ENCODE results near the gene EZH2. TPM values are rescaled to one million over a fixed set of nuclear protein-coding genes. Genes with fewer than 3 reads are reported as not detected.

Gene EZH2
- total RNA-seq, 1 experiment from 2014 or later, result 57.3 TPM

DNA sequence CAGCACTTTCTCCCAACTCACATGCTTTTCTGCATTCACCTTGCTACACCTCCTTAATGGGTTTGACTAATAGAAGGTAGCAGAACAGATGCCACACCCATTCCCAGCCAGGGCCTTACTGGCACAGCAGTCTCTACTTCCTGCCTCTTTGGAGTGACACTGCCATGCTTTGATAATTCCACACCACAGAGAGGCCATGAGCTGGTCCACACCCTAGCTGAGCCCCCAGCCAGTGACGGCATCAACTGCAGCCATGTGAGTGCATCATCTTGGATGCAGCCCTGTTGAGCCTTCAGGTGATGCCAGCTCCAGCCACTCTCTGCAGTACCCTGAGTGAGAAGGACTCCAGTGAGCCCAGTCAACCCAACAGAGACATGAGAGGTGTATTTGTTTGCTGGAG, 27.5 kb upstream of the EZH2 start:
- no peak for DNase-seq
- peaks cover 25% of the 10 kb centered on the region for H3K4me1 ChIP-seq (ENCODE audit: low read length)

DNA sequence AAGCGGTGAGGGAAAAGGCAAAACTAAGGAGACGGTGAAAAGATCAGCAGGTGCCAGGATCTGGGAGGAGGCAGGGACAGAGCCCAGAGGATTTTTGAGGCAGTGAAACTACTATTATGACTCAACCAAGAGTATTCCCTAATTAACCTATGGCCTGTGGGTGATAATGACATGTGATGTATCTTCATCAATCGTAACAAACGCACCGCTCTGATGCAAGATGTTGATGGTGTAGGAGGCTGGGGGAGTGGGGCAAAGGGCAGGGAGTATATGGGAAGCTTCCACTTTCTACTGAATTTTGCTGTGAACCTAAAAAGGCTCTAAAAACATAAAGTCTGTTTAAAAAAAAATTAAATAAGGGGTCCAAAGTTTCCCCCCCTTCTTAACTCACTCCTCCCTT, 25.5 kb upstream of the EZH2 start:
- Histone ChIP-seq H4K20me1 (ENCODE audit: insufficient read depth, low read depth, low read length) (no peaks in the 10 kb centered on the region), H2AFZ (ENCODE audit: low read length) (no peak overlapping the region), H3K27me3 (ENCODE audit: low read length) (no peaks in the 10 kb centered on the region), H3K4me2 (ENCODE audit: low read depth, low read length, poor library complexity, severe bottlenecking) (no peak overlapping the region), H3K4me1 (ENCODE audit: low read length) (peaks cover 27% of the 10 kb centered on the region), H3K9ac (ENCODE audit: low read length) (no peak overlapping the region), H3K79me2 (ENCODE audit: low read length) (no peaks in the 10 kb centered on the region), H3K36me3 (ENCODE audit: insufficient read depth, low read length) (no peaks in the 10 kb centered on the region), H3K9me2 (replicated peaks; ENCODE audit: insufficient read depth, low read length) (no peaks in the 10 kb centered on the region), H3K4me3 (ENCODE audit: low read length) (no peak overlapping the region), H3K9me3 (ENCODE audit: low read length) (no peaks in the 10 kb centered on the region), H3K27ac (ENCODE audit: low read length) (no peak overlapping the region)
- no peak for DNase-seq

More for the DNA sequence above, 27.5 kb upstream of the EZH2 start:
- no peaks in the 10 kb centered on the region for H3K79me2 ChIP-seq (ENCODE audit: low read length)
- H3K36me3 ChIP-seq (ENCODE audit: insufficient read depth, low read length), result no peaks in the 10 kb centered on the region
- no peak overlapping the region for H2AFZ ChIP-seq (ENCODE audit: low read length)
- H3K27me3 ChIP-seq (ENCODE audit: low read length), result no peaks in the 10 kb centered on the region
- H3K27ac ChIP-seq (ENCODE audit: low read length), result no peak overlapping the region
- H3K9me3 ChIP-seq (ENCODE audit: low read length), result no peaks in the 10 kb centered on the region
- no peak overlapping the region for H3K4me3 ChIP-seq (ENCODE audit: low read length)
- H3K9ac ChIP-seq (ENCODE audit: low read length), result no peak overlapping the region
- H3K9me2 ChIP-seq (replicated peaks; ENCODE audit: insufficient read depth, low read length), result no peaks in the 10 kb centered on the region
- no peak overlapping the region for H3K4me2 ChIP-seq (ENCODE audit: low read depth, low read length, poor library complexity, severe bottlenecking)
- H4K20me1 ChIP-seq (ENCODE audit: insufficient read depth, low read depth, low read length), result no peaks in the 10 kb centered on the region

DNA sequence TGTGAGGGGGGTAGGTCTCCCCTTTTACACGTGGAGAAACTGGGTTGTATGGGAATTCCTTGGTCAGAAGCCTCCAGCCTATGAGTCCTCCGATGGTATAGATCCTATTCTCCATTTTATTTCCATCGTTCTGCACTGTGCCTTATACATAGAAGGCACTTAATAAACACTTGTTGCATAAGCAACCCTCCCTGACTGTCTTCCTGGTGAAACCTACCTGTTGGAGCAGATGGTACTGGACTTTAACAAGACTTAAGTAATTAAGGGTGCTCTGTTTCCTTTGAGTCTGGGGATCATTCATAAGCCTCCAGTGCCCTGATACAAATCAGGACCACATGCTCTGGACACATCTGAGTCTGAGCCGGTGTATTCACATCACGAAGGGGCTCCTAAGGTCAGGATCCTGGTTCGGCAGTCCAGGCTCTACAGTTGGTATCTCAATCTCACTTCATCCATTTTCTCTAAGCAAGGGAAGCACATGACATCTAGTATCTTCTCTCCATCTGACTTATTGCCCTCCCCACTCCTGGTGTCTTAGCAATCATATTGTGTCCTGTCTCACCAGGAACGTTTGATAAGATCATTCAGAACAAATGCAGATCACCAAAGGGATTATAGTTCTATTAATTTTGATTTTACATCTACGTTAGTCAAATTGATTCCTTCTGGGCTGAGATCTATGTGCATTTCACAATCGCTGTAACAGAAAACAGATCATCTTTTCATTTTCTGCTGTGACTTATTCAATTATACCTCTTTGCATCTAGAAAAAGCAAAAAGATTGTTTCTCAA, 22.8 kb upstream of the EZH2 start:
- H3K79me2 ChIP-seq (ENCODE audit: low read length), result no peaks in the 10 kb centered on the region
- H3K9me2 ChIP-seq (replicated peaks; ENCODE audit: insufficient read depth, low read length), result no peaks in the 10 kb centered on the region
- no peaks in the 10 kb centered on the region for H3K27me3 ChIP-seq (ENCODE audit: low read length)
- H3K9ac ChIP-seq (ENCODE audit: low read length), result no peak overlapping the region
- no peak overlapping the region for H3K4me3 ChIP-seq (ENCODE audit: low read length)
- H3K27ac ChIP-seq (ENCODE audit: low read length), result no peak overlapping the region
- H4K20me1 ChIP-seq (ENCODE audit: insufficient read depth, low read depth, low read length), result no peaks in the 10 kb centered on the region
- H3K4me2 ChIP-seq (ENCODE audit: low read depth, low read length, poor library complexity, severe bottlenecking), result no peak overlapping the region
- no peak overlapping the region for H2AFZ ChIP-seq (ENCODE audit: low read length)
- H3K4me1 ChIP-seq (ENCODE audit: low read length), result peaks cover 34% of the 10 kb centered on the region
- no peaks in the 10 kb centered on the region for H3K36me3 ChIP-seq (ENCODE audit: insufficient read depth, low read length)
- H3K9me3 ChIP-seq (ENCODE audit: low read length), result no peaks in the 10 kb centered on the region
- DNase-seq, result no peak

DNA sequence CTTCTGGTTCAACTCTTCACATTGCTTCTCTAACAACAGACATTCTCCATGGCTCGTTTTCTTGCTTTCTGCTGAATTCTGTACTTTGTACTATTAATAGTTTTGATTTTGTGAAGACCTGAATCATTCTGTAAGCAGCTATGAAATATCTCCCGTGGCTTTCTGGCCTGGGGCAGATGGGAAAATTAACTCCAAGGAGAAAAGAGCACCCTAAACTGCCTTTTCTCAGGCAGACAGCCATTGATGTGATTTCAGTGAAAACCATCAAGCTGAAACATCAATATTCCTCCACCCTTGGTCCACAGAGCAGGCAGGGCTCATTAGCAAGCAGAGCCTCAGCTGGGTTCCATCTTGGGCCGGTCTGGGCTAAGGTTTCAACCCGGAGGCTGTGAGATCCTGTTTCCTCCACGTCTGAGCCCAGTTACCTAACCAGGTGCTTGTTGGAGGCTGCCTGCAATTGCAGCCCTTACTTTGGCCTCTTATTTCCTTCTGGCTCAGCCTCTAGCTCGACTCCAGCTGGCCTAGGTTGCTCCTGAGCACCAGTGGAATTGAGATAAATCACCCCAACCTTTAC, 21.1 kb upstream of the EZH2 start:
- H3K4me2 ChIP-seq (ENCODE audit: low read depth, low read length, poor library complexity, severe bottlenecking), result peak overlapping the region; percentile 28
- peak overlapping the region; percentile 85 for H2AFZ ChIP-seq (ENCODE audit: low read length)
- H3K4me3 ChIP-seq (ENCODE audit: low read length), result no peak overlapping the region
- H3K9me2 ChIP-seq (replicated peaks; ENCODE audit: insufficient read depth, low read length), result no peaks in the 10 kb centered on the region
- peaks cover 34% of the 10 kb centered on the region for H3K4me1 ChIP-seq (ENCODE audit: low read length)
- no peak overlapping the region for H3K27ac ChIP-seq (ENCODE audit: low read length)
- H3K9ac ChIP-seq (ENCODE audit: low read length), result no peak overlapping the region
- H3K79me2 ChIP-seq (ENCODE audit: low read length), result no peaks in the 10 kb centered on the region
- no peaks in the 10 kb centered on the region for H3K9me3 ChIP-seq (ENCODE audit: low read length)
- DNase-seq, result peak; percentile 60
- no peaks in the 10 kb centered on the region for H3K36me3 ChIP-seq (ENCODE audit: insufficient read depth, low read length)
- H3K27me3 ChIP-seq (ENCODE audit: low read length), result no peaks in the 10 kb centered on the region
- no peaks in the 10 kb centered on the region for H4K20me1 ChIP-seq (ENCODE audit: insufficient read depth, low read depth, low read length)

DNA sequence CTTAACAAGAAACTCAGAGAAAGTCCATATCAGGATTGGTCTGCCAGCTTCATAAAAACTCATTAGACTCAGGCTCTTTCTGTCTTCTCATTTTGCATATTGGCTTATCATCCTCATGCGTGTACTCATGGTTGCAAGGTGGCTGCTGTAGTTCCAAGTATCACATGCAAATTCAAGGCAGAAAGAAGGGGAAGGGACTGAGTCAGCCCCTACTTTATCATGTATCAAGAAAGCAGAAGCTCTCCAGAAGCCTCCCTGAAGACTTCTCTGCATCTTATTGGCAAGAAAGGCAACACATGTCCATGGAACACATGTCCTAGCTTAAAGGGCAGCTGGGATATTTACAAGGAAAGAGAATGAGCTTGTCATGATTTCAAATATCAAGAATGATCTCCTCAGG, 19.4 kb upstream of the EZH2 start:
- no peaks in the 10 kb centered on the region for H4K20me1 ChIP-seq (ENCODE audit: insufficient read depth, low read depth, low read length)
- H3K79me2 ChIP-seq (ENCODE audit: low read length), result no peaks in the 10 kb centered on the region
- no peaks in the 10 kb centered on the region for H3K9me3 ChIP-seq (ENCODE audit: low read length)
- H3K4me2 ChIP-seq (ENCODE audit: low read depth, low read length, poor library complexity, severe bottlenecking), result peak overlapping the region; percentile 44
- peak overlapping the region; percentile 26; the same call in 1 of the 2 replicates for H3K27ac ChIP-seq (ENCODE audit: low read length)
- no peaks in the 10 kb centered on the region for H3K9me2 ChIP-seq (replicated peaks; ENCODE audit: insufficient read depth, low read length)
- H3K27me3 ChIP-seq (ENCODE audit: low read length), result no peaks in the 10 kb centered on the region
- peaks cover 34% of the 10 kb centered on the region for H3K4me1 ChIP-seq (ENCODE audit: low read length)
- H3K36me3 ChIP-seq (ENCODE audit: insufficient read depth, low read length), result no peaks in the 10 kb centered on the region
- no peak overlapping the region for H3K4me3 ChIP-seq (ENCODE audit: low read length)
- peak overlapping the region; percentile 55 for H2AFZ ChIP-seq (ENCODE audit: low read length)
- DNase-seq, result peak; percentile 86
- H3K9ac ChIP-seq (ENCODE audit: low read length), result no peak overlapping the region

- Histone ChIP-seq H3K9me2 (replicated peaks; ENCODE audit: insufficient read depth, low read length) (no peaks in the 10 kb centered on the region), H3K4me1 (ENCODE audit: low read length) (peaks cover 34% of the 10 kb centered on the region), H3K79me2 (ENCODE audit: low read length) (no peaks in the 10 kb centered on the region), H3K27ac (ENCODE audit: low read length) (no peak overlapping the region), H3K36me3 (ENCODE audit: insufficient read depth, low read length) (no peaks in the 10 kb centered on the region), H3K4me3 (ENCODE audit: low read length) (no peak overlapping the region), H2AFZ (ENCODE audit: low read length) (no peak overlapping the region), H3K4me2 (ENCODE audit: low read depth, low read length, poor library complexity, severe bottlenecking) (no peak overlapping the region), H4K20me1 (ENCODE audit: insufficient read depth, low read depth, low read length) (no peaks in the 10 kb centered on the region), H3K9me3 (ENCODE audit: low read length) (no peaks in the 10 kb centered on the region), H3K27me3 (ENCODE audit: low read length) (no peaks in the 10 kb centered on the region), H3K9ac (ENCODE audit: low read length) (no peak overlapping the region)
- DNase-seq, result no peak
Observed at GRCh38 chr7:148901178-148901577, 17.1 kb upstream of the EZH2 start.

DNA sequence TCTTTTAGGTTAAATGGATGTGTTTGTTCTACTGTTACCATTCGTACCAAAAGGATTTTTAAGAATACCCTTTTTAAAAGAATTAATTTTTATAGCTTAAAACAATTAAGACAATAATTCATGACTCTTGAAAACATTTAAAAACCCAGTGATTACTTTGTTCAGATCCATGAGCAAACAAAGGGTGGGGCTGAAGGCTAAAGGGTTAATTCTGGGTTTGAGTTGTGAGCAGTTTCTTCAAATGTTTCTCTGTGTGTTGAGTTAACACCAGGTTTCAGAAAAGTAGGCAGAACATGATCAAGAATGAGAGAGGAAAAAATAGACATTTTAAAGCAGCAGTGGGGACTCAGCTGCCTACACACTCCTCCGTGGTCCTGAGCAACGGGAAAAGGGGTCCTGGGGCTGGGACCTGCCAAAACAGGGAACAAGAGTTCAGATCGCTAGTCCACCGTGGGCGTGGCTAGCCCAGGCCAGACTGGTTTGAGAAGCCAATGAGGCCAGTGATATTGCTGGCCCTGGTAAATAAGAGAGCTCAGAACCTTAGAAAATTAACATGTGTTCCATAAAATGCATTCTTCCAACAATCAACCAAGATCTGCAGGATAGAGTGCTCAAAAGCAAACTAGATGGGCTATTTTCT, 14.9 kb upstream of the EZH2 start:
- no peaks in the 10 kb centered on the region for H3K36me3 ChIP-seq (ENCODE audit: insufficient read depth, low read length)
- H2AFZ ChIP-seq (ENCODE audit: low read length), result no peak overlapping the region
- H3K9me3 ChIP-seq (ENCODE audit: low read length), result no peaks in the 10 kb centered on the region
- H3K4me2 ChIP-seq (ENCODE audit: low read depth, low read length, poor library complexity, severe bottlenecking), result no peak overlapping the region
- no peaks in the 10 kb centered on the region for H3K79me2 ChIP-seq (ENCODE audit: low read length)
- peaks cover 15% of the 10 kb centered on the region for H3K4me1 ChIP-seq (ENCODE audit: low read length)
- no peaks in the 10 kb centered on the region for H4K20me1 ChIP-seq (ENCODE audit: insufficient read depth, low read depth, low read length)
- H3K27me3 ChIP-seq (ENCODE audit: low read length), result no peaks in the 10 kb centered on the region
- no peaks in the 10 kb centered on the region for H3K9me2 ChIP-seq (replicated peaks; ENCODE audit: insufficient read depth, low read length)
- H3K4me3 ChIP-seq (ENCODE audit: low read length), result no peak overlapping the region
- H3K9ac ChIP-seq (ENCODE audit: low read length), result no peak overlapping the region
- DNase-seq, result no peak
- H3K27ac ChIP-seq (ENCODE audit: low read length), result no peak overlapping the region

- Histone ChIP-seq H3K4me3 (ENCODE audit: low read length) (no peak overlapping the region), H3K4me1 (ENCODE audit: low read length) (no peaks in the 10 kb centered on the region), H3K27ac (ENCODE audit: low read length) (no peak overlapping the region), H3K9me3 (ENCODE audit: low read length) (no peaks in the 10 kb centered on the region), H2AFZ (ENCODE audit: low read length) (no peak overlapping the region), H4K20me1 (ENCODE audit: insufficient read depth, low read depth, low read length) (no peaks in the 10 kb centered on the region), H3K9me2 (replicated peaks; ENCODE audit: insufficient read depth, low read length) (no peaks in the 10 kb centered on the region), H3K79me2 (ENCODE audit: low read length) (no peaks in the 10 kb centered on the region), H3K9ac (ENCODE audit: low read length) (no peak overlapping the region), H3K4me2 (ENCODE audit: low read depth, low read length, poor library complexity, severe bottlenecking) (no peak overlapping the region), H3K27me3 (ENCODE audit: low read length) (no peaks in the 10 kb centered on the region), H3K36me3 (ENCODE audit: insufficient read depth, low read length) (no peaks in the 10 kb centered on the region)
- DNase-seq, result no peak
Observed at GRCh38 chr7:148894591-148894990, 10.5 kb upstream of the EZH2 start.
